ENCODE data around the gene SLC22A3.

Gene SLC22A3

DNA sequence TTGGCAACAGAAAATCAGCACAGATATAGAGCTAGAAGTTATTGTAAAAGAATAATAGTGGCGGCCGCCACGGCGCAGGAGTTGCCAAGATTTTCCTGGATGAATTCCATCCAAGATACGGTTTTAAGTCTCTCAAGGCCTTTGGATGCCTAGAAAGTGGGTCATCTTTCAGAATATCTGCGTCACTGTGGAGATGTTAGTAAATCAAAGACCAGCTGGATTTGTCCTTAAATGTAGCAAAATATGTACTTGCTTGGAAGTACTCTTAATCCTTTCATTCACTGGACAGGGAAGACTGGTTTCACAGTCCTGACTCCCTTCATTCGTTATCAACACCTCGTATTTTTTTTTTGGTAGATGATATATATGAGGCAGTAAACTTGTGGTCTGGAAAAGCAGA, 83.0 kb downstream of the SLC22A3 start:
- H3K36me3 ChIP-seq (ENCODE audit: low read depth): no peaks in the 10 kb centered on the region
- H3K9me3 ChIP-seq (ENCODE audit: severe bottlenecking): no peaks in the 10 kb centered on the region
- DNase-seq (ENCODE audit: low spot score) (no peak), ATAC-seq (ENCODE audit: low read depth) (peak; percentile 90)
- H3K4me1 ChIP-seq (ENCODE audit: insufficient read depth, poor library complexity, severe bottlenecking): peaks cover 18% of the 10 kb centered on the region
- H3K27ac ChIP-seq (ENCODE audit: poor library complexity, severe bottlenecking): peak overlapping the region; percentile 74
- H3K4me3 ChIP-seq (ENCODE audit: severe bottlenecking): no peak overlapping the region
- TF ChIP-seq, protein P1, sequence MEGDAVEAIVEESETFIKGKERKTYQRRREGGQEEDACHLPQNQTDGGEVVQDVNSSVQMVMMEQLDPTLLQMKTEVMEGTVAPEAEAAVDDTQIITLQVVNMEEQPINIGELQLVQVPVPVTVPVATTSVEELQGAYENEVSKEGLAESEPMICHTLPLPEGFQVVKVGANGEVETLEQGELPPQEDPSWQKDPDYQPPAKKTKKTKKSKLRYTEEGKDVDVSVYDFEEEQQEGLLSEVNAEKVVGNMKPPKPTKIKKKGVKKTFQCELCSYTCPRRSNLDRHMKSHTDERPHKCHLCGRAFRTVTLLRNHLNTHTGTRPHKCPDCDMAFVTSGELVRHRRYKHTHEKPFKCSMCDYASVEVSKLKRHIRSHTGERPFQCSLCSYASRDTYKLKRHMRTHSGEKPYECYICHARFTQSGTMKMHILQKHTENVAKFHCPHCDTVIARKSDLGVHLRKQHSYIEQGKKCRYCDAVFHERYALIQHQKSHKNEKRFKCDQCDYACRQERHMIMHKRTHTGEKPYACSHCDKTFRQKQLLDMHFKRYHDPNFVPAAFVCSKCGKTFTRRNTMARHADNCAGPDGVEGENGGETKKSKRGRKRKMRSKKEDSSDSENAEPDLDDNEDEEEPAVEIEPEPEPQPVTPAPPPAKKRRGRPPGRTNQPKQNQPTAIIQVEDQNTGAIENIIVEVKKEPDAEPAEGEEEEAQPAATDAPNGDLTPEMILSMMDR (IDR thresholded peaks at IDR 0.05; ENCODE audit: poor library complexity, severe bottlenecking): no peak
- H3K27me3 ChIP-seq (ENCODE audit: insufficient read depth, poor library complexity, severe bottlenecking): no peaks in the 10 kb centered on the region

DNA sequence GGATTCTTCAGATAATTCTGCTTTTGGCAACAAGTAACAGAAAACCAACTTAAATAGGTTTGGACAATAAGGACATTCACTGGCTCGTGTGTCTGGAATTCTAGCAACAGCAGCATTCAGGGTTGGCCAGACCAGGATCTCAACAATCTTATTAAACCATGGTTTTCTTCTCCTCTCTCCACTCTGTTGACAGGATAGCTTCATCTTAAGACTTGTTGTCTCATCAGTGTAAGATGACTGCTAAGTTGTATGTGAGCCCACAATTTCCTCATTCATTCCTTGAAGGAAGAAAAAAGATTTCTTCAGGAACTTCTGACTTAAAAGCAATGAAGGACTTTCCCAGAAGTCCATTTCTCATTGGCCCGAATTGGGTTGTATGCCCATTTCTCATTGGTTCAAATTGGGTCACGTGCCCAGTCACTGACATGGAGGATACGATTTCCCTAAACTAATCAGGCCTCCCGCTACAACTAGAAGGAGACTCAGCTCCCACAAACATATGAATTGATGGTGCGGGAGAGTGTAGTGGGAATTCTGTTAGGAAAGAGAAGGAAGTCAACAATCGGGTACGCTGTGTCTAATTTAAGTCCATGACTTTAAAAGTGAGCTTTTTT, 83.7 kb downstream of the SLC22A3 start:
- H3K4me3 ChIP-seq (ENCODE audit: severe bottlenecking): no peak overlapping the region
- H3K4me1 ChIP-seq (ENCODE audit: insufficient read depth, poor library complexity, severe bottlenecking): peaks cover 18% of the 10 kb centered on the region

DNA sequence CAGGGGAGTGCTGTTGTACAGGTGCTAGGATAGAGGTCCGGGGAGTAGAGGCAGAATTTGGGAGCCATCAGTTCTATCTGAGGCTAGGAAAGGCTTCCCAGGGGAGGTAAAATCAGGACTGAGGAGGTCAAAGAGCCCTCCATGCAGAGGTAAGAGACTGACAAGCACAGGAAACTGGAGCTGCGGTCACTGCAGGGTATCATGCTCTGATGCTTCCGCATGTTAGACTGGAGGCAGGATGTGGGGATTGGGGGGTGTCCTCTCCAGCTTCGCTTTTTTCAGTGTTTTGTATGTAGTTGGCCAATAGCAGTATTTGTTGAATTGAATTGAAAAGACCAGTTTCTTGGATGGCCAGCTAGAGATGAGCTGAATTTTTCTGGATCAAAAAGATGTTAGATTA, 87.8 kb downstream of the SLC22A3 start:
- no peak overlapping the region for H3K4me3 ChIP-seq (ENCODE audit: severe bottlenecking)
- TF ChIP-seq, protein P1 (IDR thresholded peaks at IDR 0.05; ENCODE audit: poor library complexity, severe bottlenecking): no peak
- no peak for ATAC-seq (ENCODE audit: low read depth)
- H3K36me3 ChIP-seq (ENCODE audit: low read depth): no peaks in the 10 kb centered on the region
- DNase-seq (ENCODE audit: low spot score): no peak
- no peaks in the 10 kb centered on the region for H3K27me3 ChIP-seq (ENCODE audit: insufficient read depth, poor library complexity, severe bottlenecking)
- peaks cover 10% of the 10 kb centered on the region for H3K4me1 ChIP-seq (ENCODE audit: insufficient read depth, poor library complexity, severe bottlenecking)
- no peaks in the 10 kb centered on the region for H3K9me3 ChIP-seq (ENCODE audit: severe bottlenecking)
- no peak overlapping the region for H3K27ac ChIP-seq (ENCODE audit: poor library complexity, severe bottlenecking)

More for the DNA sequence above, 83.7 kb downstream of the SLC22A3 start:
- peak; percentile 10; the same call in 1 of the 3 replicates for ATAC-seq (ENCODE audit: low read depth)
- DNase-seq (ENCODE audit: low spot score): no peak
- no peaks in the 10 kb centered on the region for H3K36me3 ChIP-seq (ENCODE audit: low read depth)
- peak overlapping the region; percentile 74 for H3K27ac ChIP-seq (ENCODE audit: poor library complexity, severe bottlenecking)
- no peaks in the 10 kb centered on the region for H3K27me3 ChIP-seq (ENCODE audit: insufficient read depth, poor library complexity, severe bottlenecking)
- no peaks in the 10 kb centered on the region for H3K9me3 ChIP-seq (ENCODE audit: severe bottlenecking)
- TF ChIP-seq, protein P1 (IDR thresholded peaks at IDR 0.05; ENCODE audit: poor library complexity, severe bottlenecking): no peak

DNA sequence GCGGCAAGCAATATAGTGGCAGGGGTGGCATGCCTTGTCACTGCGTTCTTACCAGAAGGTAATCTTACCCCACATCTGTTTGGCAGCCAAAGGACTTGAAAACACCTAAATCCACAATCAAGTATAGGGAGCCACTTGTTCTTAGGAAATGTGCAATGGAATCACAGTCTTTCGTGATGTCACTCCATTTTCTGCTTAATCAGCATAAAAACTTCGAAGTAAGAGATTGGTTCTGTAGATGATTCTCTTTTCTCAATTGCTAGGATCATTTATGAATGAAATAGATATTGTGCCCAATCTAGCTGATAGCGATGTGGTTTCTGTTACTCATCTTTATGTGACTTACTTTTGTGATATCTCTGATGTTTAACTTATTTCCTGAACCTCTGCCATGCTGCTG, 89.0 kb downstream of the SLC22A3 start:
- Histone ChIP-seq H3K9me3 (ENCODE audit: severe bottlenecking) (no peaks in the 10 kb centered on the region), H3K4me3 (ENCODE audit: severe bottlenecking) (no peak overlapping the region), H3K27me3 (ENCODE audit: insufficient read depth, poor library complexity, severe bottlenecking) (no peaks in the 10 kb centered on the region), H3K27ac (ENCODE audit: poor library complexity, severe bottlenecking) (no peak overlapping the region), H3K4me1 (ENCODE audit: insufficient read depth, poor library complexity, severe bottlenecking) (no peaks in the 10 kb centered on the region), H3K36me3 (ENCODE audit: low read depth) (no peaks in the 10 kb centered on the region)
- TF ChIP-seq, protein P1 (IDR thresholded peaks at IDR 0.05; ENCODE audit: poor library complexity, severe bottlenecking): no peak
- no peak for ATAC-seq (ENCODE audit: low read depth)
- no peak for DNase-seq (ENCODE audit: low spot score)

DNA sequence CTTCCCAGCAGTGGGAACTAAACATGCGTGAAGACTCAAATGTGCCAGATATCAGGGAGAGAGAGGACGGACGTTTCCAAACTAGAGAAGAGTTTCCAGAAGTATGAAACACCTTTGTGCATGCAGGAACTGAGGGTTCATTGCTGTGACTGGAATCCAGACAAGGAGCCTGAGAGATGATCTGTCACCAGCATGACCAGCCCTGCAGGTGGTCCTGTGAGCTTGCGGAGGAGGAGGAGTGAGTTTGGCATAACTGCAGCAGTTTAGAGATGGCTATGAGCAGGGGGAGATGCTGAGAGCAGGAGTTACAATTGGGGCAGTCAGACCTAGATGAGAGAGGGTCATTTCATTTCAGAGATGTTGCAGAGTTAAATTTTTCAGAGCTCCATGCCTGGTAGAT, 89.6 kb downstream of the SLC22A3 start:
- H3K27me3 ChIP-seq (ENCODE audit: insufficient read depth, poor library complexity, severe bottlenecking): no peaks in the 10 kb centered on the region

More for the DNA sequence above, 89.6 kb downstream of the SLC22A3 start:
- Histone ChIP-seq H3K4me3 (ENCODE audit: severe bottlenecking) (no peak overlapping the region), H3K9me3 (ENCODE audit: severe bottlenecking) (no peaks in the 10 kb centered on the region), H3K27ac (ENCODE audit: poor library complexity, severe bottlenecking) (no peak overlapping the region), H3K36me3 (ENCODE audit: low read depth) (no peaks in the 10 kb centered on the region), H3K4me1 (ENCODE audit: insufficient read depth, poor library complexity, severe bottlenecking) (no peaks in the 10 kb centered on the region)
- TF ChIP-seq, protein P1 (IDR thresholded peaks at IDR 0.05; ENCODE audit: poor library complexity, severe bottlenecking): no peak
- ATAC-seq (ENCODE audit: low read depth) (no peak), DNase-seq (ENCODE audit: low spot score) (no peak)
